Thoracic aorta (tissue), 2 donors: ENCODE data around the gene PCDHB12. TPM values are rescaled to one million over a fixed set of nuclear protein-coding genes. Genes with fewer than 3 reads are reported as not detected.
"Not testable (repeated sequence)": the region's sequence is repeated elsewhere in the genome, so short reads cannot be mapped to it uniquely, and the experiment has no call there.

ENCODE experiments used
- ATAC-seq: fragments of 150-250 bp; one replicate; pipeline ENCODE4 v1.8.0; 2017; ENCODE audit warnings: low read depth; ENCODE audit not compliant: insufficient number of reproducible peaks, low FRiP score
- DNase-seq: peaks from one replicate; pipeline ENCODE4 v3.0.0-alpha.2; 2020; ENCODE audit warnings: low spot score
- H3K27ac ChIP-seq, 2 donors: fragments of 200-600 bp; sonication (generic); 1 replicate in 1 of 2; 2 replicates in 1 of 2; pipeline ENCODE4 v1.5.1; 2016; ENCODE audit warnings: mild to moderate bottlenecking in 2 of 2, moderate library complexity in 2 of 2
- H3K27me3 ChIP-seq: fragments of 200-600 bp; sonication (generic); replicated peaks from 2 replicates; pipeline ENCODE4 v1.6.0; 2016; ENCODE audit warnings: mild to moderate bottlenecking; ENCODE audit not compliant: insufficient read depth
- H3K36me3 ChIP-seq: fragments of 200-600 bp; sonication (generic); one replicate; pipeline ENCODE4 v1.5.1; 2016
- H3K4me1 ChIP-seq, 2 donors: fragments of 200-600 bp; sonication (generic); 1 replicate in 1 of 2; 2 replicates in 1 of 2; pipeline versions ENCODE4 v1.5.1 to v1.6.0; 2016; ENCODE audit warnings: low read depth in 2 of 2, mild to moderate bottlenecking in 1 of 2; ENCODE audit not compliant: control insufficient read depth in 1 of 2
- H3K4me3 ChIP-seq: fragments of 200-600 bp; sonication (generic); 2 replicates; pipeline ENCODE4 v1.5.1; 2016; ENCODE audit warnings: mild to moderate bottlenecking
- H3K9me3 ChIP-seq: fragments of 200-600 bp; sonication (generic); 2 replicates; pipeline ENCODE4 v1.5.1; 2016
- total RNA-seq, 2 donors: library from RNA; depleted of rRNA; stranded (reverse); fragments of >200 nt; gene quantifications; one replicate each; pipeline versions ENCODE4 v1.1.0 to v1.2.3, GENCODE V29; 2016
- TF ChIP-seq, protein P1 (sequence below): fragments of 200-600 bp; sonication (generic); IDR thresholded peaks from one replicate; pipeline ENCODE4 v1.5.1; 2019; ENCODE audit warnings: antibody characterized with exemption

Gene PCDHB12
- total RNA-seq, 2 donors from 2014 or later = 7.3 to 7.4 TPM

DNA sequence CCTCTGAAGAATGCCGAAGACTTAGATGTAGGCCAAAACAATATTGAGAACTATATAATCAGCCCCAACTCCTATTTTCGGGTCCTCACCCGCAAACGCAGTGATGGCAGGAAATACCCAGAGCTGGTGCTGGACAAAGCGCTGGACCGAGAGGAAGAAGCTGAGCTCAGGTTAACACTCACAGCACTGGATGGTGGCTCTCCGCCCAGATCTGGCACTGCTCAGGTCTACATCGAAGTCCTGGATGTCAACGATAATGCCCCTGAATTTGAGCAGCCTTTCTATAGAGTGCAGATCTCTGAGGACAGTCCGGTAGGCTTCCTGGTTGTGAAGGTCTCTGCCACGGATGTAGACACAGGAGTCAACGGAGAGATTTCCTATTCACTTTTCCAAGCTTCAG is 6.1 kb downstream of the PCDHB12 start:
- DNase-seq, H3K27ac ChIP-seq, H3K4me3 ChIP-seq, H3K36me3 ChIP-seq, H3K4me1 ChIP-seq, H3K27me3 ChIP-seq, ATAC-seq: not testable (repeated sequence)
- peaks cover 67% of the 10 kb centered on the region for H3K9me3 ChIP-seq

DNA sequence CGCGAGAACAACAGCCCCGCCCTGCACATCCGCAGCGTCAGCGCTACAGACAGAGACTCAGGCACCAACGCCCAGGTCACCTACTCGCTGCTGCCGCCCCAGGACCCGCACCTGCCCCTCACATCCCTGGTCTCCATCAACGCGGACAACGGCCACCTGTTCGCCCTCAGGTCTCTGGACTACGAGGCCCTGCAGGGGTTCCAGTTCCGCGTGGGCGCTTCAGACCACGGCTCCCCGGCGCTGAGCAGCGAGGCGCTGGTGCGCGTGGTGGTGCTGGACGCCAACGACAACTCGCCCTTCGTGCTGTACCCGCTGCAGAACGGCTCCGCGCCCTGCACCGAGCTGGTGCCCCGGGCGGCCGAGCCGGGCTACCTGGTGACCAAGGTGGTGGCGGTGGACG is 7.0 kb downstream of the PCDHB12 start:
- not testable (repeated sequence) for ATAC-seq, H3K36me3 ChIP-seq, H3K4me1 ChIP-seq, DNase-seq, H3K27me3 ChIP-seq, H3K27ac ChIP-seq, H3K4me3 ChIP-seq
- peaks cover 68% of the 10 kb centered on the region for H3K9me3 ChIP-seq

DNA sequence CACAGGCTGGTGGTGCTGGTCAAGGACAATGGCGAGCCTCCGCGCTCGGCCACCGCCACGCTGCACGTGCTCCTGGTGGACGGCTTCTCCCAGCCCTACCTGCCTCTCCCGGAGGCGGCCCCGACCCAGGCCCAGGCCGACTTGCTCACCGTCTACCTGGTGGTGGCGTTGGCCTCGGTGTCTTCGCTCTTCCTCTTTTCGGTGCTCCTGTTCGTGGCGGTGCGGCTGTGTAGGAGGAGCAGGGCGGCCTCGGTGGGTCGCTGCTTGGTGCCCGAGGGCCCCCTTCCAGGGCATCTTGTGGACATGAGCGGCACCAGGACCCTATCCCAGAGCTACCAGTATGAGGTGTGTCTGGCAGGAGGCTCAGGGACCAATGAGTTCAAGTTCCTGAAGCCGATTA is 7.5 kb downstream of the PCDHB12 start:
- peaks cover 71% of the 10 kb centered on the region for H3K9me3 ChIP-seq
- not testable (repeated sequence) for H3K27ac ChIP-seq, H3K27me3 ChIP-seq, H3K4me1 ChIP-seq, H3K36me3 ChIP-seq, ATAC-seq, H3K4me3 ChIP-seq, DNase-seq

DNA sequence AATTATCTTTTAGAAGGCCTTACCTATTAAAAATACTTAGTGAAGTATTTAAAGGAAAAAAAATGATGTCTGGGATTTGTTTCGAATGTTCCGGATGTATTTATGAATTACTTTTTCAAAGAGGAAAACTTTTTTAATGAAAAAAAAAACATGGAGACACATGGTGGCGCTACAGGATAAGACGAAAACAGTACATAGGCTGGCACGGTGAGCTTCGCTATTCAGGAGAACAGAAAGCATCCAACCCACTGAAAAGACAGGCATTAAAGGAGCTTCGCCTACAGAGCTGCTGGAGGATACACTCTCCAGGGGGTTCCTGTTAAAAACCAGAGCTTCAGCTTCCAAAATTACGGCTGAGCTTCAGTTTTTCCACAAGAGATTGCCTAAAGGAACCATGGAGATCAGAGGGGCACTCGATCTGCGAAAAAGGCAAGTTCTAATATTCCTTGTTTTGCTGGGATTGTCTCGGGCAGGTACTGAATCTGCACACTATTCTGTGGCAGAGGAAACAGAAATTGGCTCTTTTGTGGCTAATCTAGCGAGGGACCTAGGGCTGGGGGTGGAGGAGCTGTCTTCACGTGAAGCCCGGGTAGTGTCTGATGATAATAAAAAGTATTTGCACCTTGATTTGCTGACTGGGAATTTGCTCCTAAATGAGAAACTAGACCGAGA is 14.7 kb downstream of the PCDHB12 start, which contains the start of gene PCDHB14:
TSS of gene PCDHB14 (plus strand) at position 232 of the 672 bp plus-strand sequence. CDS start at position 395, 163 bp downstream.
- H3K4me1 ChIP-seq = no peaks in the 10 kb centered on the region
- no peak for DNase-seq

DNA sequence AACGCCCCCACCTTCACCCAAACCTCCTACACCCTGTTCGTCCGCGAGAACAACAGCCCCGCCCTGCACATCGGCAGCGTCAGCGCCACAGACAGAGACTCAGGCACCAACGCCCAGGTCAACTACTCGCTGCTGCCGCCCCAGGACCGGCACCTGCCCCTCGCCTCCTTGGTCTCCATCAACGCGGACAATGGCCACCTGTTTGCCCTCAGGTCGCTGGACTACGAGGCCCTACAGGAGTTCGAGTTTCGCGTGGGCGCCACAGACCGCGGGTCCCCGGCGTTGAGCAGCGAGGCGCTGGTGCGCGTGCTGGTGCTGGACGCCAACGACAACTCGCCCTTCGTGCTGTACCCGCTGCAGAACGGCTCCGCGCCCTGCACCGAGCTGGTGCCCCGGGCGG is 16.3 kb downstream of the PCDHB12 start:
- H3K36me3 ChIP-seq, H3K4me1 ChIP-seq, DNase-seq, H3K27ac ChIP-seq, H3K4me3 ChIP-seq, H3K27me3 ChIP-seq, ATAC-seq: not testable (repeated sequence)
- H3K9me3 ChIP-seq = peaks cover 82% of the 10 kb centered on the region

More for the DNA sequence above, 14.7 kb downstream of the PCDHB12 start, which contains the start of gene PCDHB14:
- peaks cover 89% of the 10 kb centered on the region for H3K9me3 ChIP-seq
- peak within 1 kb of the TSS; percentile 42 for H3K4me3 ChIP-seq
- no peaks in the 10 kb centered on the region for H3K27me3 ChIP-seq
- TF ChIP-seq, protein P1, sequence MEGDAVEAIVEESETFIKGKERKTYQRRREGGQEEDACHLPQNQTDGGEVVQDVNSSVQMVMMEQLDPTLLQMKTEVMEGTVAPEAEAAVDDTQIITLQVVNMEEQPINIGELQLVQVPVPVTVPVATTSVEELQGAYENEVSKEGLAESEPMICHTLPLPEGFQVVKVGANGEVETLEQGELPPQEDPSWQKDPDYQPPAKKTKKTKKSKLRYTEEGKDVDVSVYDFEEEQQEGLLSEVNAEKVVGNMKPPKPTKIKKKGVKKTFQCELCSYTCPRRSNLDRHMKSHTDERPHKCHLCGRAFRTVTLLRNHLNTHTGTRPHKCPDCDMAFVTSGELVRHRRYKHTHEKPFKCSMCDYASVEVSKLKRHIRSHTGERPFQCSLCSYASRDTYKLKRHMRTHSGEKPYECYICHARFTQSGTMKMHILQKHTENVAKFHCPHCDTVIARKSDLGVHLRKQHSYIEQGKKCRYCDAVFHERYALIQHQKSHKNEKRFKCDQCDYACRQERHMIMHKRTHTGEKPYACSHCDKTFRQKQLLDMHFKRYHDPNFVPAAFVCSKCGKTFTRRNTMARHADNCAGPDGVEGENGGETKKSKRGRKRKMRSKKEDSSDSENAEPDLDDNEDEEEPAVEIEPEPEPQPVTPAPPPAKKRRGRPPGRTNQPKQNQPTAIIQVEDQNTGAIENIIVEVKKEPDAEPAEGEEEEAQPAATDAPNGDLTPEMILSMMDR = no peak
- no peak for ATAC-seq
- no peaks in the 10 kb centered on the region for H3K36me3 ChIP-seq
- H3K27ac ChIP-seq = no peak within 1 kb of the TSS

DNA sequence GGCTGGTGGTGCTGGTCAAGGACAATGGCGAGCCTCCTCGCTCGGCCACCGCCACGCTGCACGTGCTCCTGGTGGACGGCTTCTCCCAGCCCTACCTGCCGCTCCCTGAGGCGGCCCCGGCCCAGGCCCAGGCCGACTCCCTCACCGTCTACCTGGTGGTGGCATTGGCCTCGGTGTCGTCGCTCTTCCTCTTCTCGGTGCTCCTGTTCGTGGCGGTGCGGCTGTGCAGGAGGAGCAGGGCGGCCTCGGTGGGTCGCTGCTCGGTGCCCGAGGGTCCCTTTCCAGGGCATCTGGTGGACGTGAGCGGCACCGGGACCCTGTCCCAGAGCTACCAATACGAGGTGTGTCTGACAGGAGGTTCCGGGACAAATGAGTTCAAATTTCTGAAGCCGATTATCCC is 16.9 kb downstream of the PCDHB12 start:
- not testable (repeated sequence) for H3K4me1 ChIP-seq, H3K27me3 ChIP-seq, DNase-seq, ATAC-seq, H3K27ac ChIP-seq, H3K36me3 ChIP-seq
- Histone ChIP-seq H3K4me3 (peak overlapping the region; percentile 21), H3K9me3 (peaks cover 80% of the 10 kb centered on the region)

DNA sequence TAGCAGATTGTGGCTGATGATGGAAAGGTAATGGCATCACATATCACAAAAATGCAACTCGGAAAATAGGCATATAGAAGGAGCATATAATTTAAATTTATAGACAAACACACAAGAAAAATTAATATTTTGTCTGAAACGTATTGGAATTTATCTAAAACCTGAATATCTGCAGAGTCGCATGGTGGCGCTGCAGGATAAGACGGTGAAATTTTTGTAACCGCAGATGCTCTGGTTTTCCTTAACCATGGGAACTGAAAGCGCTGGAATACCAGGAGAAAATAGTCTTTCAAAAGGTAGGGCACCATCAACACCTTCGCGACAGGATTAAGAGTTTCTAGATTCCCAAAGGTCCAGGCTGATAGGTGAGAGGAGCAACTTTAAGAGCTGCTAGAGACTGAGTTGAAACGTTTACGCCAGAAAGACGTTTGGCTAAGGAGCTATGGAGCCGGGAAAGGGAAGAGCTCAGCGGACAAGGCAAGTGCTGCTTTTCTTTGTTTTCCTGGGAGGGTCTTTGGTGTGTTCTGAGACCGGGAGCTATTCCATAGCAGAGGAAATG is 25.7 kb downstream of the PCDHB12 start:
- H3K9me3 ChIP-seq = peaks cover 89% of the 10 kb centered on the region
- no peaks in the 10 kb centered on the region for H3K4me1 ChIP-seq
- no peaks in the 10 kb centered on the region for H3K27me3 ChIP-seq
- peak overlapping the region; percentile 60 for H3K4me3 ChIP-seq
- H3K27ac ChIP-seq = no peak overlapping the region
- ATAC-seq (no peak), DNase-seq (no peak)
- TF ChIP-seq, protein P1 = no peak
- H3K36me3 ChIP-seq = no peaks in the 10 kb centered on the region

DNA sequence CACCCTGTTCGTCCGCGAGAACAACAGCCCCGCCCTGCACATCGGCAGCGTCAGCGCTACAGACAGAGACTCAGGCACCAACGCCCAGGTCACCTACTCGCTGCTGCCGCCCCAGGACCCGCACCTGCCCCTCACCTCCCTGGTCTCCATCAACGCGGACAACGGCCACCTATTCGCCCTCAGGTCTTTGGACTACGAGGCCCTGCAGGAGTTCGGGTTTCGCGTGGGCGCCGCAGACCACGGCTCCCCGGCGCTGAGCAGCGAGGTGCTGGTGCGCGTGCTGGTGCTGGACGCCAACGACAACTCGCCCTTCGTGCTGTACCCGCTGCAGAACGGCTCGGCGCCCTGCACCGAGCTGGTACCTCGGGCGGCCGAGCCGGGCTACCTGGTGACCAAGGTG is 27.4 kb downstream of the PCDHB12 start:
- H3K27ac ChIP-seq, ATAC-seq, H3K4me3 ChIP-seq, H3K36me3 ChIP-seq, H3K27me3 ChIP-seq, DNase-seq, H3K4me1 ChIP-seq: not testable (repeated sequence)
- H3K9me3 ChIP-seq = peaks cover 97% of the 10 kb centered on the region
